Urothelium cell line (cell line): ENCODE measurements around the gene C5orf58.

Experiments used
- DNase-seq: peaks from one replicate; pipeline ENCODE4 v3.0.0; 2011; ENCODE audit warnings: low spot score, mixed read lengths
- FAIRE-seq: peaks from 2 replicates; lab custom pipeline; 2011; peaks lifted over from hg19 to GRCh38; lab: Jason Lieb, UNC

Gene C5orf58

DNA sequence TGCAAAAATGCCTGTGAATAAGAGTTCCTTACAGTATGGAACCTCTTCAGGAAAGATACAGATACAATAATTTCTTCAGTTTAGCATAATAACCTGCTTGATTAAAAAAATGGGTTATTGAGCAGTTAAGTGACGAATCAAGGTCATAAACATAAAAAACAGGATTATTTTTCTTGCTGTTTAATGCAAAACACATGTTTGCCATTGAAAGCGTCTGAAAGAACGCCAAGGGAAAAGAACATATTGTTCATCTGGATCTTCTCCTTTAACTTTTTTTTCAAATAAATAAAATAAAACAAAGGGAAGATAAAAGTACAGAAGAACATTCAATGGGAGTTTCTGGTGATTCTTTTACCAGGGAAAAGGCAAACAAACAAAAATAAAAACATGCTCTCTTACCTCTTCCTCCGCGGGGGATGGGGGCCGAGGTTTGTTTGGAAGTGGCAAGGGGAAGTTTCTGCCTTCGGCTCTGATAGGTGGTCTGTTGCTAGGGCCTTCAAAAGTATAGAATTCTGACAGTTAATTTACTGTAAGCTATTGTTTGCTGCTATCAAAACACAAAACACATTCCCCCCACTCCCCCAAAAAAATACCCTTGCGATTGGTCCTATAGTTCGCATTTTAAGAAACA is 20.1 kb downstream of the C5orf58 start:
- no peak for DNase-seq
- FAIRE-seq, result no peak

DNA sequence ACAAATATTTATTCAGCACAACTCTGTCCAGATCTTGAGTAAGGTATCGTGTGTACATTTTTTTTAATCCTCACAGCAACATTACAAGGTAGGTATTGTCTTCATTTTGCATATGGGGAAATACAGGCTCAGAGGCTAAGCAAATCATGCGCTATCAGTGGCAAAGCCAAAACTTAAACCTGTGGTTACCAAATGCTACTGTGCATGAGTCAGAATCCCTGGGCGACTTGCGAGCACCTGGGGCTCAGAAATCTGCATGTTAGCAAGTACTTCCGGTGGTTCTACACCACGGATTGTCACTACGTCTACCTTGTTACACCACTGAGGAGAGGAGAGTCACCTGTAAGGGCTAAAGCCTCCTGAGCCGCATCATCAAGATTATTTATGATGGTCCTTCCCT is 21.3 kb downstream of the C5orf58 start:
- FAIRE-seq (peak; percentile 20), DNase-seq (peak; percentile 66)

DNA sequence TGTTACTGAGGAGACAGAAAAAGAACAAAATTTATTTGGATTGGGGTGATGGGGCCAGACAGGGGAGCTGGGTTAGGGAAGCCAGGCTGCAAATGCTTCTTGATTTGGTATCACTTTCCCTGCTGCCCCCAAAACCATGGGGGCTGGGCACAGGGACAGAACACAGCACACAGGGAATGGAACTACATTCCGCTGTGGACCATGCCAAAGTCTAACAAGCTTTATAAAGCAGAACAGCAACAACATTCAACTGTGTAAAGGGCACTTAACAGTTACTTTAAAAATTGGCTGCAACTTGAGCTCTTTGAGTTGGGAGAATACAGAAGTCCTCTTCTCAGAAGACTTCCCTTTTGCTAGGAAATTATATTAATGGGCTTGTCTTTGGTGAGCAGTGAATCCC is 23.8 kb downstream of the C5orf58 start:
- no peak for FAIRE-seq
- no peak for DNase-seq

DNA sequence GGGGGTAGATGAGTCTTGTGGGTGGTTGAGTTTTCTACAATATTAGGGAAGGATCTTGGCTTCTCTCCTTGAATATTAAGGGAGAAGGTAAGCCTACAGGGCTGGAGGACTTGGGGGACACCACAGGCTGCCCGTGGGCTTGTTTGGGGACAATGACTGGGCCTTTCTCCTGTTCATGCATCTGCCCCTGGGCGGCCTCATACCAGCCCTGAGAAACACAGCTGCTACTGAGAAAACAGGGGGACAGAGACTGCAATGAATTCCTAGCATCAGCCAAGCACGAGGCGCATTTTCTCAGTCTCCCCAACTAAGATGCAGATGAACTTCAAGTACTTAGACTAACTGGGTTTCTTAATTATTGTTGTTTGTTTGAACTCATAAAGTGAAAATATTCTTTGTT is 24.6 kb downstream of the C5orf58 start:
- FAIRE-seq, result no peak

DNA sequence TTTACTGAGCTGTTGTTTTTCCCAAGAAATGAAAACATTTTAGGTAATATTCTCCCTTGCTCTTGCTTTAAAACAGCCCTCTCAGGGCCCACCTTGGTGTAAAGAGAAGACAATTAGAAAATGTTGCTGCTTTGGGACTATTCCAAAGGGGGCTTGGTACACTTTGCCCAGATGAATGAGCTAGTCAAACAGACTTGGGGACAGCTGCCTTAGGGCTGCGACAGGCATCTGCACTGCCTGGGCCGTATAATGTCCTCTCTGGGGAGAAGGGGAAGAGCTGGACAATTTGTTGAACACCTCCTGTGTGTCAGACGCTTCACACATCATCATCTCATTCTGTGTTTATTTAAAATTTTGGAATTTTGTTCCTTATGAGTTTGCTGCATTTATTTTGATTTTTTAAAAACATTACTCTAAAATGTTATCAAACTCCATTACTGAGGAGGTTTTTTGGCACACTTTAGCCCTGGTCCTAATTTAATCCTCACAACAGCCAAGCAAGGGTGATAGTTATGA is 28.8 kb downstream of the C5orf58 start:
- no peak for FAIRE-seq
- no peak for DNase-seq

More for the DNA sequence above, 24.6 kb downstream of the C5orf58 start:
- no peak for DNase-seq

DNA sequence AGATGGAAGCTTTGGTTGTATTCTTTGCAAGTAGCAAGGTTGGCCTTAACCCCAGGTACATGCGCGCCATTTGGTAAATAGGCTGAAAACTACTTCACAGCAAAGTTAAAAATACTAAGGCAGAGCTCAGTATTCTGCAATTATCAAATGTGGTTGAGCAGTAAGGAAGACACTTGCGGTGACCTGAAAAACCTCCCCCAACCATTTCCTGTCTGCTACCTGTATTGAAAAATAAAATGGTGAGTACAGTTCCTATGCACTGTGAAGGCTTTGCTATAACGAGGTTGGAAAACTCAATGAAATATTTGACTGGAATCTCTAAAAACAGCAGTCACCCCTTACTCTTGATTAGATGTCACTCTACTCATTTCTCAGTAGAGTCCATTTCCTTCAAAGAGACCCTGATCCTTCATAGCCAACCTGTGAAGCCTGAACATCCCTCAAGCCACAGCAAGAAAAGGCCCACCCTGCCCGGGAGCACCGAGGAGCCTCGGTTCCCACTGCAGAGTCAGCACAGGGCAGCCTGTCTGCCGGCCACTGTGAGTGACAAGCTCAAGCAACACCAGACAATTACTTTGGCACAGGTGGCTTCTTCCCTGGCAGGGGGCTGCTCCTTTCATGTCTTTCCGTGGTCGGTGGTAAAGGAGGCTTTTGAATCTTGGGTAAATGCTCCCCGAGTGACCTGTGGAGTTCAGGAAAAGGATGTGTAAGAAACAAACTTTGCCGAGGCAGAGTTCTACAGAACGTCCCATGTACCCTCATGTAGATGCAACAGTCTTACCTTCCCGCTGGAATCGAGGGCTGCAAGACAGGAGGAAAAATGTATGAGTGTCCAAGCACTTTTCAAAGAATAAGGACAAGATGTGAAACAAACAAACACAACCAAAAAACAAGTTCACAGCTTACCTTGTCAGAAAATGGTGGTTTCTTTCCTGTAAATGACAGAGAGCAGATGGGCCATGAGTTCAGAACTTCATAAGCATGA is 29.6 kb downstream of the C5orf58 start:
- no peak for DNase-seq
- FAIRE-seq, result no peak

DNA sequence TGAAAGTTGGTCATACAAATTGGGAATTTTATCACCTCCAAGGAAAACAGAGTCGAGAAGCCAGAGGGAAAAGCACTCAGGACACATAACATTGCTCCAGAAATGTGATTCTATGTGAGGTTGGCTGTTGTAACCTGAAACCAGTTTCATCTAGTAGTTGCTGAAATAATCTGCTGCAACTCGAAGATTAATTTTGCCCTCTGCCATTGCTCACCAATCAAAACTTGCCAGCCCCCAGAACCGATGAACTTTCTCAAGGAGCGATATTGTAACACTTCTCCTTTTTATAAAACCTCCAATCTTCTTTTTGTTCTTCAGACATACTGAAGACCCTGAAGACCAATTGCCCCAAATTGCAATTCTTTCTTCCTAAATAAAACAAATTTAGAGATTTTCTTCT is 31.1 kb downstream of the C5orf58 start:
- DNase-seq (no peak), FAIRE-seq (no peak)

DNA sequence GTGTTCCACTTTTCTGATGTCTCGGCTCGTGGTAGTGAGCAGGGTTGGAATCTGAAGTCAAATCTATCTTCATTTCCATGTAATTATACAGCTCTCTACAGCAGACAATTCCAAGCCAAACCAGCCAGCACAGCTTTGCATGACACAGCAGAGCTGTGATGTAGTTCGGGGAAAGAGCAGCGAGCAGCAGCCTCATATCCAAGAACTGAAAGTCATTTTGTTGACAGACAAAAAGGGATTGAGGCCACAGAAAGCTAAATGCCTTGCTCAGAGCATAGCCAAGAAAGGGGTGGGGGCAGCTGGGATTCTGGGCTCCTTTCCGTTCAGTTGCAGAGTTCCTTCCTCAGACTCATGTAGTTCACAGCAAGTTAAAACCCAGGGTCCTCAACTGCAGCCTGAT is 32.7 kb downstream of the C5orf58 start:
- FAIRE-seq (no peak), DNase-seq (no peak)

DNA sequence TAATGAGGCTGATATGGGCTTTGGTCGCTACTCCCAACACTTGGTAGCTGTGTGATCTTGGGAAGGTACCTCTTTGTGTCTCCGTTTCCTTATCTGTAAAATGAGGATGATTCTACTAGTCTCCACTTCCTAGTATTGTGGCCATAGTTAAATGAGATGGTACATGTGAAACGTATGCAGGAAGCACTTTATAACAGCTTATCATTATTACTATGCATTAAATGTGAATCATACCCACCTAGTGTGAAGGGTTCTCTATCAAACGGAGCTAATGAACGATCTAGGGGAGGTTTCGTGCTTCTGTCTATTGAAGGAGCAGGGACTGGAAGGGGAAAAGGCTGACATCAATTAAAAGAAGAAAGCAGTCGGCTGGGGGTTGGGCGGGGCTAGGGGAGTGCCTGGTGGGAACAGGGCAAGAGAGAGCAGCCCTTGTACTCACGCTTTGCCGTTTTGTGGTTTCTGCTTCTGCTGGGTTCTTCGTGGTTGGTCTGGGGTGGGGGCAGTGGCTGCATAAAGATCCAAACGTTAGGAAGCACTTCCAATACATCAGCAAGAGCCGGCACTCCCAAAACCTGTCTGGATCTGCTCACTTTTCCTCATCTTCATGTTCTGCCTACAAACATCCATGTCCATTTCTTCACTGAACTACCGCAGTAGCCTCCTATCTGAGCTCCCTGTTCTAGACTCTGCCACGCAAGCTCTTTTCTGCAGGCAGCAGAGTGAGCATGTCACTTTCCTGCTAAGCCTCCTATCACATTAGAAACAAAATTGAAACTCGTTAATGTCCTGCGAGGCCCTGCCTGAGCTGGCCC is 34.0 kb downstream of the C5orf58 start:
- FAIRE-seq, result no peak
- no peak for DNase-seq

DNA sequence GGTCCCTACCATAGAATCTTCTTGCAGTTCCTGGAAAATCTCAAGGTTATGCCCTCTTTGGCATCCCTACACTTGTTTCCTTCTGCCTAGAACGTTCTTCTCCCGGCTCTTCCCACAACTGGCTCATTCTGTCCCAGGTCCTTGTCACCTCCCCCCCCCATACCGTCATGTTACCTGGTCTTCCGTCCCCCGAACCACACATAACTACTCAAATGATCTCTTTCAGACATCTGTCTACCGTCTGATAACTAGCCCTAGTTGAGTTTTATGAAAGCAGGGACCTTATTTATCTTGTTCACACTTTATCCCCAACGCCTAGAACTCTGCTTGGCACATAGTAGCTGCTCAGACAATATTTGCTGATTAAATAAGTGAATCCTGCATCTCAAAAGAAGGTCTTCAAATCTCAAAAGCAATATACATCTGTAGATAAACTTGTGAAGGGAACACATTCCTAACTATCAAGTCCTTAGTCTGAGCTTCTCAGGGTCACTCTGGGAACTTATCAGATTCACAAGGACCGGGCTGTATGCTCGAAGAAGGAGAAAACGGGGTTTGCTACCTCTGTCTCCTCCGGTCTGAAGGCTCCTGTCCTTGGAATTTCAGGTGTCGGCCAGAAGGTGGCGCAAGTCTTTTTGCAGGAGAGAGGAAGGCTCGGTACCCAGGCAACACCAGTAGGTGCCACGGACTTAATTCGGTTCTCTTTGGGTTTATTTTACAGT is 34.8 kb downstream of the C5orf58 start:
- no peak for FAIRE-seq
- DNase-seq, result peak; percentile 86

DNA sequence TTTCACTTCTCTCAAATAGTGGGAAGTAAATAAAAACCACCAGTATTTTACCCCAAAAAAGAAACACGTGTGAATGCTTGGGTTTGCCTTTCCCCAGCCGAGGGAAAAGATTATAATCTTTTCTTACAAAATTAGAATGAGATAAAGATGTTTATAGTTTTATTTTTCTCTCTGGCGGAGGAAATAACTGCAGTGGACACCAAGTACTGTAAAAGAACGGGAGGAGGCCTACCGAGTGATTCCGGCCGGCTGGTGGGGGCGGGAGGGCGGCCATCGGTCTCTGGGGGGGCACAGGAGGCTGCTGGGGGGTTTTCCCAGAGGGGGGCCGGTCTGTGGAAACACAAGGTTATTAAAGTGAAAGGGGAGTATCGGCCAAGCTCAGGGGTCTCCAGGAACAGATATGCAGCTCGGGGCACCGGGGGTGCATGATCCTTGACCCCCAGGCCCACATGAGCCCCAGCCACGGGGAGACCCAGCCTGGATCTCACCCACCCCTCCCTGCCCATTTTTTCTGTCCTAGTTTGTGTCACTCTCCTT is 35.4 kb downstream of the C5orf58 start:
- FAIRE-seq, result no peak
- no peak for DNase-seq

DNA sequence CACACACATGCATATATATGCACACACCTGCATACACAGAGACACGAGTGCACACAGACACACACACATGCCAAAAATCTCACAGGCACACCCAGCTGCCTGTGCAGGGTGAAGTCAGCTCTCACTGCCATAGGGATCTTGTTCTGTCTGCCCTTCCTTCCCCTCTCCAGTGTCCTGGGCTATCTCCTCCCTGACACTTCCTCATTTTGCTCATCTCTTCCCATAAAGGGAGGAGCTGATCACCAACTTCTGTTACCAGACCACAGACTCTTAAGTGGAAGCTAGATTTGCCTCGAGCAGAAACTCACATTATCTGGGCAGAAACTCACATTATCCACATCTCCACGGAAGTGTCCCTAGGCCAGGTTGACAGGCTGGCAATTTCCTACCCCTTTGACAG is 36.1 kb downstream of the C5orf58 start:
- FAIRE-seq (no peak), DNase-seq (no peak)

DNA sequence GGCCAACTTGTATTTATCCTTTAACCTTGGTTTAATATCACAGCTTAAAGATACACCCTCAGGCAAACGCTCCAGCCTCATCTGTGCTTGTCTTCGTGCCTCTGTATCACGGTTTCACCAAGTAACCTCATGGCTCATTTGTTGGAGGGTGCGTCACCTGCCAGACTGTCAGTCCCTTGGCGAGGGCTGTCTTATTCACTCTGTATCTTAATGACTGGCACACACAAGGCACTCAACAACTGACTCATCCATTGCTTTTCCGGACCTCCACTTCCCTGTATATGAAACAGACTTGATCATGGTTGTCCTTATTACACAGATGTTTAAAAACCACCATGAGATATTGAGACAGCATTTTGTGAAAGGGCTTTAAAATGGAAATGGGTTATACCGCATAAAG is 36.8 kb downstream of the C5orf58 start:
- no peak for FAIRE-seq
- DNase-seq, result no peak

DNA sequence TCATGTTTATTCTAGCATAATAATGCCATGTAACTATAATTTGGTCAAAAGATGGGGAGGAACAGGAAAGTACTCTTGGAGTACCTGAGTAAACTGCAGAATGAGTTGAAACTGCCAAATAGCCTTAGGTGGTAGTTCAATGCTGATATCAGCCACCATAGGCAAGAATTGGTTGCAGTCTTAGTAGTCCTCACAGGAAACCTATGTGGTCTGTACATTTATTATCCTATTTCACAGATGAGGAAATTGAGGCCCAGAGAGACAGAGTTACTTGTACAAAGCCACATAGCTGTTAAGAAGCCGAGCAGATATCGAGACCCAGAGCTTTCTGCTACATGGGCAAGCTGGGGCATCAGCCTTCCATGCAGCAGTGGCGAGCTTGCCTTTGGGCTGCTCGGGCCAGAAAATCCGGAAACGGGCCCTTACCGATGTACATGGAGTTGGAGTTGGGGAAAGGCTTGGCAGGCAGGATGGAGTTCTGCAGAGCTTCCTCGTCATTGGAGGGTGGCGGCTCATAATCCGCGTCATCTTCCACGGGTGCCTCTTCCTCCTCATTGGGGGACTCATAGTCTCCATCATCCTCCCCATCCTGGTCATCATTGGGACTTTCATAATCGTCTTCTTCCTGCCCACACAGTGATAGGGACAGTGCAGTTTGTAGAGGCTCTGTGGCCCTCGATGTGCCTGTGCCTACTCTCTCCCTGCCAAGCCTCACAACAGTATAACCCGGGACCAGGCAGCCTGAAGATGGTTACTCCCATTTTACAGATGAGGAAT is 37.7 kb downstream of the C5orf58 start:
- DNase-seq (no peak), FAIRE-seq (no peak)

DNA sequence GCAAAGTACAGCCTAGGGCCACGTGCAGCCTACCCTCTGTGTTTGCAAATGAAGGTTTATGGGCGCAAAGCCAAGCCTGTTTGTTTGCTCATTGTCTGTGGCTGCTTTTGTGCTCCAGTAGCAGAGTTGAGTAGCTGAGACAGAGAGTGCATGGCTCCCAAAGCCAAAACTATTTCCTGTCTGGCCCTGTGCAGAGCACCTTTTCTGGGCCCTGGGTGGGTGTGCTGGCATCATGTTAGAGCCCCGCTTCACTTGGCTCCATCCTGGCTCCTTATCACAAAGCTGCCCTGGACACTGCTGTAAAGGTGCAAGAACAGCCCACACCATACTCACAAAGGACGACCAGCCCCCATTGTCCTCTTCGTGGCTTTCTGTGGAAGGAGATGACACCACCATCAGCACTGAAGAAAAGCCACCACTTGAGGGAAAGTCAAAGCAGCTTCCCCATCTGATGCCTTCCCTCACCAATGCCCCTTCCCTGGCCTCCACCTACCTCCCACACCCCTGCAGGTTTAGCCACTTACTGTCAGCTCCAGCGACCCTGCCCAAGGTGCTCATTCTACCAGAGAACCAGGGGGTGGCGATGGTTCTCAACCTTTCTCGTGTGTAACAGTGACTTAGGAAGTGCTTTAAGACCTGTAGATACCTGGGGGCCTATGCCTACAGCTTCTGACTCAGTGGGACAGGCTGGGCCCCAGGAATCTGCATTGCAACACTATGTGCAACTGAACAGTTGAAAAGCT is 41.4 kb downstream of the C5orf58 start:
- DNase-seq (no peak), FAIRE-seq (no peak)

DNA sequence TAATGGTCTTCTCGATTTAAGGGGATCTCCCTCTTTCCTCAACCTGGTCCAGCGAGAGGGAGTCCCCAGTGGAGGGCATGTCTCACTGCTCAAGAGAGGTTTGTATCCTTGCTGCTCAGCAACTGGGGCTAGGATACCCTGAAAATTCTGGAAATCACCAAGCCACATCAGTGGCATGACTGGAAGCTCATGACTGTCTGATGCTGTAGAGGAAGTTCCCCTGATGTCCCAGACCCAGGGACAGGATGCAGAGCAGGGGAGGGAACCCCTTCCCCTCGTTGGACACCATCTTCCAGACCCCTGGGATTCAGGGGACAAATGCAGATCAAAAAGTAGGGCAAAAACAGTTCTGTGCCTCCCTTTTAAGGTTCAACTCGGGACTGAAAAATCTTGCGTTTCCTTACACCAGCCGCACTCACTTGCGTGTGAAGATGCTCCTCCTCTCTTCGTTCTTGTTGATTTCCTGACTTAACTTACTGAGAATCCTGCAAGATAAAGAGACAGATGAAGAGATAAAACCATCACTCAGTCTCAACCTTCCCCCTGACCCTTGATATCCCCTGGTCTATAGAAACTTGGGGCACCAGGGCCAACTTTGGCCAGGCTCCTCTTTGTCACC is 42.7 kb downstream of the C5orf58 start:
- FAIRE-seq (no peak), DNase-seq (no peak)

DNA sequence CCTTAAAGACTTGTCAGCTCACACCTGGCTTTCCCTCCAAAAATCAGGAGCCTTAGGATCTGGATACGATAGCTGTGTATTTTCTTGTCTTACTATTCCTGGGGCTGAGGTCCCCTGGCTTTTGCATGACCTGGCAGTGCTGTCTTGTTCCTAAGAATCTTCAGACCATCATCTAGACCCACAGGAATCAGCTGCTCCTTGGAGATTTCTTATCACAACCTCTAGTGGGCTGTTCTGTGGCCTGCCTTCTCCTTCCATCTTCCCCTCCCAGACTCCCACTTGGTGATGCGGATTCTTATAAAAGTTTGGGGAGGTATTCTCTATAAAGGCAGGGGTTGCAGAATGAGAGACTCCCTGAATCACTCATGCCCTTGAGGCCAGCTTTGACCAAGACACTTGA is 43.4 kb downstream of the C5orf58 start:
- FAIRE-seq, result no peak
- DNase-seq, result no peak

DNA sequence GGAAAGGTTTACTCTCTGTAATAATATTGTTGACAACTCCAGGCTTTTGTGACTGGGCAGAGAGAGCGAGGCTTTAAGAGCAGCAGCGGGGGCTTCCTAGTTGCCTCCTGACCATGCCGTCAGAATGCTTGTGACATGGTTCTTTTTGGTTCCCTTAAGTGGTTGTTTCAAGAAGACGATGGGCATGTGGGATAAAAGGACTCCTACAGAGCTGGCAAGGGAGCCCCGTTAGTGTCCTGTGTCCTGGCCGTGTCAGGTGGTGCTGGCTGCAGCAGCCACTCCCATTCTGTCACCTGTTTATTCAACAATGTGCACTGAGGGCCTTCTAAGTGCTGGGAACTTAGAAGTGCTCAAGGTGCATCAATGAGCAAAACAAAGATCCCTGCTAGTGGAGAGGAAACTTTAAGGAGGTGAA is 45.1 kb downstream of the C5orf58 start:
- FAIRE-seq (no peak), DNase-seq (no peak)
